Left ventricle myocardium inferior (tissue), 1 donor: Measurements from ENCODE around the gene LDLRAD3. TPM values are rescaled to one million over a fixed set of nuclear protein-coding genes. Genes with fewer than 3 reads are reported as not detected.

Experiments used
- DNase-seq: peaks from one replicate; pipeline ENCODE4 v3.0.0-alpha.2; 2020
- H3K27ac ChIP-seq: fragments of 200-600 bp; replicated peaks from 2 replicates; pipeline ENCODE4 v1.8.0; 2021
- H3K27me3 ChIP-seq: fragments of 200-600 bp; 2 replicates; pipeline ENCODE4 v1.8.0; 2021; ENCODE audit warnings: low read depth
- H3K36me3 ChIP-seq: fragments of 200-600 bp; 2 replicates; pipeline ENCODE4 v1.8.0; 2021
- H3K4me1 ChIP-seq: fragments of 200-600 bp; 2 replicates; pipeline ENCODE4 v1.8.0; 2021
- H3K4me3 ChIP-seq: fragments of 200-600 bp; 2 replicates; pipeline ENCODE4 v1.8.0; 2021; ENCODE audit warnings: mild to moderate bottlenecking, moderate library complexity
- H3K9me3 ChIP-seq: fragments of 200-600 bp; replicated peaks from 2 replicates; pipeline ENCODE4 v1.8.0; 2021
- intact Hi-C: fragments of 100-400 bp; cut with micrococcal nuclease; formaldehyde crosslinking; loops from one replicate; pipeline ENCODE4 v1.11.0; 2022
- total RNA-seq: library from RNA; stranded (reverse); fragmentation: NEBNext Ultra II Directional; extraction: Animal tissue kit (Norgen Biotek cat#: 25700); gene quantifications from one replicate; pipeline ENCODE4 v1.2.1, GENCODE V29; 2021
- TF ChIP-seq, protein P1 (sequence below): fragments of 200-600 bp; IDR thresholded peaks from 2 replicates; pipeline ENCODE4 v1.8.0; 2021; ENCODE audit warnings: antibody characterized with exemption, mild to moderate bottlenecking, borderline replicate concordance
- donor health status: DM: no; HTN: yes; CAD: no; lungs with severe emphysema.

Gene LDLRAD3
- total RNA-seq, 1 donor from 2014 or later: 1.0 TPM

DNA sequence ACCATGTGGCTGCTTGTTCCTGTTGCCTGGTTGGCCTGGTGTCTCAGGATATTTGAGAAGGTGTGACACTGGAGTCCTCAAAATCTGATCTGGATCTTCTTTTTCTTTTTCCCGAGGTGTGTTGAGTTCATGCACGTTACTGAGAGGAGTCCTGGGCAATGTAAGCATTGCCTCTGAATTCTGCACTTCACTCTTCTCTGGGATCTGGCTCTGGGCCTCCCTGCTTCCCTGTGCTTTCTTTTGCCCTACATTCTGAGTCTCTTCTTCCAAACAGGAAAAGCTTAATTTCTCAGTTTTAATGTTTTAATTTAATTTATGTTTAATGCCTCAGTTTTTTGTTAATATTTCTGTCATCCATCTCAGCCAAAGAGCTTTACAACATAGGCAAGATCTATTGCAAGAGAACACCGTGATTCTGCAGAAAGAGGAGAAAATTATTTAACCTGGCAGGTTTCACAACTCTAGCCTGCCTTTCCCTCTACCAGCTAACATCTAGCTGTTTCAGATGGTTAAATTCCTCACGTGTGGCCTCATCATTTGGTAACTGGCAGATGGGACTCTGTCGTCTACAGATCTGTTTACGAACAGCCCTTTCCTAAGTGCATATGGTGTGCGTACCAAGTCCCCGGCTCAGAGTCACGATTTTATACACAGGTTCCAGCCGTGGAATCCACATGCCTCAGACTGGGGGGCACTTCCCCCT, 24.7 kb downstream of the LDLRAD3 start:
- intact Hi-C loops: no loop called here
- H3K27ac ChIP-seq: no peak overlapping the region
- DNase-seq: no peak
- H3K4me3 ChIP-seq: no peak overlapping the region
- no peaks in the 10 kb centered on the region for H3K27me3 ChIP-seq
- no peaks in the 10 kb centered on the region for H3K4me1 ChIP-seq
- TF ChIP-seq, protein P1, sequence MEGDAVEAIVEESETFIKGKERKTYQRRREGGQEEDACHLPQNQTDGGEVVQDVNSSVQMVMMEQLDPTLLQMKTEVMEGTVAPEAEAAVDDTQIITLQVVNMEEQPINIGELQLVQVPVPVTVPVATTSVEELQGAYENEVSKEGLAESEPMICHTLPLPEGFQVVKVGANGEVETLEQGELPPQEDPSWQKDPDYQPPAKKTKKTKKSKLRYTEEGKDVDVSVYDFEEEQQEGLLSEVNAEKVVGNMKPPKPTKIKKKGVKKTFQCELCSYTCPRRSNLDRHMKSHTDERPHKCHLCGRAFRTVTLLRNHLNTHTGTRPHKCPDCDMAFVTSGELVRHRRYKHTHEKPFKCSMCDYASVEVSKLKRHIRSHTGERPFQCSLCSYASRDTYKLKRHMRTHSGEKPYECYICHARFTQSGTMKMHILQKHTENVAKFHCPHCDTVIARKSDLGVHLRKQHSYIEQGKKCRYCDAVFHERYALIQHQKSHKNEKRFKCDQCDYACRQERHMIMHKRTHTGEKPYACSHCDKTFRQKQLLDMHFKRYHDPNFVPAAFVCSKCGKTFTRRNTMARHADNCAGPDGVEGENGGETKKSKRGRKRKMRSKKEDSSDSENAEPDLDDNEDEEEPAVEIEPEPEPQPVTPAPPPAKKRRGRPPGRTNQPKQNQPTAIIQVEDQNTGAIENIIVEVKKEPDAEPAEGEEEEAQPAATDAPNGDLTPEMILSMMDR: no peak
- peaks cover 4% of the 10 kb centered on the region for H3K9me3 ChIP-seq
- H3K36me3 ChIP-seq: no peaks in the 10 kb centered on the region

DNA sequence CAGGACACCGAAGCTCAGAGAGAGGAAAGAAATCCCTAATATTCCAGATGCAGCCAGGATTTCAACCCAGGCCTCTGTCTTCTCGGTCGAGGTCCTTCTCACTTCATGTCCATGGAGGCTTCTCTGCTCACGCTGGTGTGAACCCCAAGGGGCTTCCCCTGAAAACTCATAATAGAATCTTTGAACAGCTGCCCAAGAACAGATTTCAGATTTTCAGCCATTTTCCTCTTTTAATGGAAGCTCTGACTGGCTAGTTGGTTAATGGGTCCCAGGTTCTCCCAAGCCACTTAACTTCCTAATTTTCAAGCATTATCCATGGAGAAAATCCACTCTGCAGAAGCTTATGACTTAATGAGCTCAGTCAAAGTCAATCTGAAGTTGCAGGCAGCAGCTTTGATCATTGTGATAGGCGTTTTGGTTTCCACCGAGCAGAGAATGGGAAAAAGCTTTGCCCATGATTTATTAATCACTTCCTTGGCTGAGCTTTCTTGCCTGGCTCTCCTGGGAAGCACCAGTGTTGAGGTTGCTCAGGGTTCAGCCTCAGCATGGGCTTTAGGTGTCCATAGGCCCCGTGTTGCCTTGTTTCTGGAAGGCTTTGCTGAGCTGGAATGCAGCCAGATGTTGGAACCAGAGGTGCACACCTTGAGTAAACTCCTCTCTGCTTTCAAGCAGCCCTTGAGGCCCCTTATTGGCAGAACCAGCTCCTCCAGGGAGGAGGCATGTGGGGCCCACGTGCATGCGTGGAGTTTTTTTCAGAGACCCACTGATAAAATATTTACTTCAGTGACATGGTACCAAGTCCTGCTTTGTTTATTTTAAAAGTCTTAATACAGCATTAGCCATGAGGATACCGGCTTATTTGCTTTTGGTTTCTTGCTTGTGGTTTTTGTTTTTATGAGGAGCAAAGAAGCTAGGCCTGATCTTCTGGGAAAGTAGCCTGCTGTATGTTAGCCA, 25.5 kb downstream of the LDLRAD3 start:
- H3K4me3 ChIP-seq: no peak overlapping the region
- no peaks in the 10 kb centered on the region for H3K4me1 ChIP-seq
- no peak overlapping the region for H3K27ac ChIP-seq
- no peak for DNase-seq
- intact Hi-C loops: no loop called here
- no peaks in the 10 kb centered on the region for H3K27me3 ChIP-seq
- H3K36me3 ChIP-seq: no peaks in the 10 kb centered on the region
- TF ChIP-seq, protein P1: no peak
- peaks cover 12% of the 10 kb centered on the region for H3K9me3 ChIP-seq

DNA sequence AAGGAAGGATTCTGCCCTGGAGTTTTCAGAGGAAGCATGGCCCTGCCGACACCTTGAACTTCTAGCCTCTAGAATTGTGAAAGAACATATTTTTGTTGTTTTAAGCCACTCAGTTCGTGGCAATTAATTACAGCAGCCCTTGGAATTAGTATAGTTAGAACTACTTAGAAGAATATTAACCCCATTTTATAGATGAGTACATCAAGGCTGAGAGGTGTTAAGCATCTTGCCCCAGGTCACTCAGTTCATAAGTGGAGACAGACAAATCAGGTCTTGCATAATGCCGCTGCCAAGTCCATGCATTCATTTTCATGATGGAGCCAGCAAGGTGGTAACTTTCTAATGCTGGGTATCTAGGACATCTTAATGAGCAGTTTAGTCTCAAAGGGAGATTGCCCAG, 26.6 kb downstream of the LDLRAD3 start:
- intact Hi-C loops: no loop called here

DNA sequence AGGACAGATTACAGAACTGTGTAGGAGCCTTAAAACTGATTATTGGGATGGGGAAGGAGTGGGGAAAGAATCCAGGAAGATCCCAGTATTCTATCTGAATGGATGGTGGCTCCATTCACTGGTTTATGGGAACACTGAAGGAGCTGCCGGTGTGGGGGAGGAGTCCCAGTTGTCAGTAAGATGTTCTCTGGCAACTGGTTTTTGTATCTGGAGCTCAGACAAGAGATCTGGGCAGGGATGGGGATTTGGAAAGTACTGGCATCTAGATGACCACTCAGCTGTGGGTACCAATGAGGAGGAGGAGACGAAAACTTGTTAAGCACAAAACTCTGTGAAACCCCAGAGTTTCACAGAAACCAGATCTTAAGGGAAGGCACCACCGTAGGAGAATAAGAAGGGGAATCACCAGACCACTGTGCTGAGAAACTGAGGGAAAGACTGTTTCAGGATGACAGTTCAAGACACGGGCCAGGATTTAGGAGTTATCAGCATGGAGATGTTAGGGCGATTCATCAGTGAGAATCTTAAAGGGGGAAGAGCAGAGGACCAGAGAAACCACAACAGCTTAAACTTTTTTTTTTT, 28.1 kb downstream of the LDLRAD3 start:
- no peak for DNase-seq
- intact Hi-C loops: no loop called here
- H3K4me3 ChIP-seq: no peak overlapping the region

More for the DNA sequence above, 26.6 kb downstream of the LDLRAD3 start:
- H3K4me1 ChIP-seq: peaks cover 5% of the 10 kb centered on the region
- TF ChIP-seq, protein P1: no peak
- peaks cover 18% of the 10 kb centered on the region for H3K9me3 ChIP-seq
- no peak for DNase-seq
- H3K4me3 ChIP-seq: no peak overlapping the region
- no peak overlapping the region for H3K27ac ChIP-seq
- H3K36me3 ChIP-seq: no peaks in the 10 kb centered on the region
- H3K27me3 ChIP-seq: no peaks in the 10 kb centered on the region

More for the DNA sequence above, 28.1 kb downstream of the LDLRAD3 start:
- peaks cover 18% of the 10 kb centered on the region for H3K9me3 ChIP-seq
- H3K4me1 ChIP-seq: peaks cover 5% of the 10 kb centered on the region
- H3K27ac ChIP-seq: no peak overlapping the region
- no peaks in the 10 kb centered on the region for H3K27me3 ChIP-seq
- H3K36me3 ChIP-seq: no peaks in the 10 kb centered on the region
- TF ChIP-seq, protein P1: no peak
